Inflammatory macrophage (primary cell): ENCODE data around the gene ZBTB12.
A peak's percentile ranks its signal among the peaks of the same experiment; 100 is the strongest.
"Not testable (repeated sequence)": the region's sequence is repeated elsewhere in the genome, so short reads cannot be mapped to it uniquely, and the experiment has no call there.

Source experiments
- DNase-seq, 2 donors: peaks; one replicate each; pipeline ENCODE4 v3.0.0-alpha.2; 2020 to 2022
- total RNA-seq, 18 experiments: gene quantifications; one replicate each; lab custom pipeline; 2026; ENCODE audit warnings: mixed read lengths in 6 of 18, inconsistent platforms in 2 of 18; lab: John Stamatoyannopoulos, UW

ZBTB12 gene
- 0 to 0.74 (median 0.39) reads per million in 18 experiments for total RNA-seq

GRCh38 chr6:31901953-31902643 is at the start of gene ZBTB12:
TSS of gene ZBTB12 (minus strand) at chr6:31902086. CDS start at chr6:31901305, 781 bp downstream.
- DNase-seq: peak; percentile 74 to 75

- no peak for DNase-seq
Measured at GRCh38 chr6:31949926-31950548, 48.2 kb upstream of the ZBTB12 start.

GRCh38 chr6:31948753-31949413 is 47.0 kb upstream of the ZBTB12 start:
- DNase-seq: peak in 1 of 2 donors; percentile 32

- no peak for DNase-seq
Measured at GRCh38 chr6:31948306-31948705, 46.4 kb upstream of the ZBTB12 start.

- no peak for DNase-seq
Measured at GRCh38 chr6:31947864-31948263, 46.0 kb upstream of the ZBTB12 start.

GRCh38 chr6:31947070-31947675 is 45.3 kb upstream of the ZBTB12 start:
- DNase-seq: no peak

GRCh38 chr6:31946370-31946885 is 44.5 kb upstream of the ZBTB12 start:
- DNase-seq: no peak

GRCh38 chr6:31945507-31946369 is 43.9 kb upstream of the ZBTB12 start, which contains the start of gene CFB:
TSS of gene CFB (plus strand) at chr6:31946095. CDS start at chr6:31946222, 127 bp downstream.
- peak; percentile 45 to 71 for DNase-seq

- DNase-seq: no peak
Measured at GRCh38 chr6:31945154-31945506, 43.2 kb upstream of the ZBTB12 start.

- DNase-seq: no peak
Measured at GRCh38 chr6:31943742-31944141, 41.9 kb upstream of the ZBTB12 start.

- DNase-seq: no peak
Measured at GRCh38 chr6:31940256-31940664, 38.4 kb upstream of the ZBTB12 start.

- no peak for DNase-seq
Measured at GRCh38 chr6:31935823-31936222, 33.9 kb upstream of the ZBTB12 start.

GRCh38 chr6:31935021-31935420 is 33.1 kb upstream of the ZBTB12 start:
- peak; percentile 47 to 59 for DNase-seq

- DNase-seq: no peak
Measured at GRCh38 chr6:31933537-31933936, 31.7 kb upstream of the ZBTB12 start.

GRCh38 chr6:31932137-31932536 is 30.3 kb upstream of the ZBTB12 start:
- not testable (repeated sequence) for DNase-seq

GRCh38 chr6:31930962-31931361 is 29.1 kb upstream of the ZBTB12 start:
- DNase-seq: no peak

- DNase-seq: no peak
Measured at GRCh38 chr6:31928672-31928939, 26.7 kb upstream of the ZBTB12 start.

GRCh38 chr6:31927863-31928671 is 26.2 kb upstream of the ZBTB12 start:
- no peak for DNase-seq

GRCh38 chr6:31927242-31927862 is 25.5 kb upstream of the ZBTB12 start, which contains the start of gene C2:
TSS of gene C2 (plus strand) at chr6:31927717. CDS start at chr6:31927753, 36 bp downstream.
- peak in 1 of 2 donors; percentile 5 for DNase-seq

- peak in 1 of 2 donors; percentile 41 for DNase-seq
Measured at GRCh38 chr6:31922942-31923341, 21.1 kb upstream of the ZBTB12 start.

GRCh38 chr6:31920811-31921210 is 18.9 kb upstream of the ZBTB12 start:
- DNase-seq: peak; percentile 64 to 74
